A673 (cell line): Measurements from ENCODE around the gene CDT1. TPM values are rescaled to one million over a fixed set of nuclear protein-coding genes. Genes with fewer than 3 reads are reported as not detected.

Source experiments
- BruUV-seq: library from RNA; stranded (reverse); fragments of 400-500 nt; replicated peaks from 2 replicates; lab custom pipeline; 2021; lab: Mats Ljungman, UMichigan
- CTCF ChIA-PET: fragments of 300-600 bp; sonication (Branson Sonifier 250); formaldehyde crosslinking; loops from one replicate; lab custom pipeline; 2022; ENCODE audit warnings: antibody characterized with exemption; lab: Charles Lee
- POLR2A ChIA-PET: fragments of 300-600 bp; sonication (Branson Sonifier 250); formaldehyde crosslinking; loops from one replicate; lab custom pipeline; 2022; ENCODE audit warnings: antibody characterized with exemption; ENCODE audit not compliant: low non-redundant PET; lab: Charles Lee
- DNase-seq: peaks from one replicate; pipeline ENCODE4 v3.0.0-alpha.2; 2015; ENCODE audit warnings: low spot score
- H3K27ac ChIP-seq: fragments of 200-600 bp; sonication (generic); 2 replicates; pipeline ENCODE4 v1.5.1; 2016; ENCODE audit warnings: mixed run types, low read depth, mild to moderate bottlenecking, mixed read lengths, antibody characterized with exemption, low read length; ENCODE audit not compliant: poor library complexity, severe bottlenecking
- H3K27me3 ChIP-seq: fragments of 200-600 bp; sonication (generic); replicated peaks from 2 replicates; pipeline ENCODE4 v1.6.1; 2017; ENCODE audit warnings: mixed run types, low read depth, mild to moderate bottlenecking, mixed read lengths, antibody characterized with exemption, low read length; ENCODE audit not compliant: insufficient read depth, poor library complexity
- H3K36me3 ChIP-seq: fragments of 200-600 bp; sonication (generic); 2 replicates; pipeline ENCODE4 v1.6.1; 2016; ENCODE audit warnings: mixed run types, mild to moderate bottlenecking, mixed read lengths, antibody characterized with exemption, low read length; ENCODE audit not compliant: insufficient read depth, poor library complexity, severe bottlenecking
- H3K4me1 ChIP-seq: fragments of 200-600 bp; sonication (generic); 2 replicates; pipeline ENCODE4 v1.6.1; 2017; ENCODE audit warnings: mixed run types, mild to moderate bottlenecking, mixed read lengths, antibody characterized with exemption, low read length; ENCODE audit not compliant: insufficient read depth, poor library complexity, severe bottlenecking
- H3K4me3 ChIP-seq: fragments of 200-600 bp; sonication (generic); 2 replicates; pipeline ENCODE4 v1.5.1; 2016; ENCODE audit warnings: low read depth, mixed run types, mild to moderate bottlenecking, mixed read lengths, low read length; ENCODE audit not compliant: poor library complexity, severe bottlenecking
- H3K9me3 ChIP-seq: fragments of 200-600 bp; sonication (generic); 2 replicates; pipeline ENCODE4 v1.6.1; 2016; ENCODE audit warnings: mixed run types, low read depth, mild to moderate bottlenecking, mixed read lengths, antibody characterized with exemption, low read length; ENCODE audit not compliant: poor library complexity, severe bottlenecking
- EZH2 ChIP-seq: fragments of 200-600 bp; sonication (generic); IDR thresholded peaks from 2 replicates; pipeline ENCODE4 v1.6.1; 2017; ENCODE audit warnings: borderline replicate concordance, low read depth, mild to moderate bottlenecking, mixed read lengths, antibody characterized with exemption, low read length; ENCODE audit not compliant: poor library complexity, severe bottlenecking
- intact Hi-C: fragments of 100-400 bp; cut with micrococcal nuclease; formaldehyde crosslinking; loops from one replicate; pipeline ENCODE4 v1.10.0; 2022; ENCODE audit not compliant: unreplicated experiment
- total RNA-seq: library from RNA; stranded (reverse); gene quantifications from 2 replicates; pipeline ENCODE4 v1.2.3, GENCODE V29; 2021
- TF ChIP-seq, protein P1 (sequence below): fragments of 300-800, 200-600 bp; sonication (generic); conservative IDR thresholded peaks from 2 replicates; pipeline ENCODE4 v1.5.1; 2017; ENCODE audit warnings: low read depth, mild to moderate bottlenecking, antibody characterized with exemption, low read length, moderate library complexity, mixed read lengths

The CDT1 gene
- total RNA-seq, 1 experiment from 2014 or later: 103 TPM

DNA sequence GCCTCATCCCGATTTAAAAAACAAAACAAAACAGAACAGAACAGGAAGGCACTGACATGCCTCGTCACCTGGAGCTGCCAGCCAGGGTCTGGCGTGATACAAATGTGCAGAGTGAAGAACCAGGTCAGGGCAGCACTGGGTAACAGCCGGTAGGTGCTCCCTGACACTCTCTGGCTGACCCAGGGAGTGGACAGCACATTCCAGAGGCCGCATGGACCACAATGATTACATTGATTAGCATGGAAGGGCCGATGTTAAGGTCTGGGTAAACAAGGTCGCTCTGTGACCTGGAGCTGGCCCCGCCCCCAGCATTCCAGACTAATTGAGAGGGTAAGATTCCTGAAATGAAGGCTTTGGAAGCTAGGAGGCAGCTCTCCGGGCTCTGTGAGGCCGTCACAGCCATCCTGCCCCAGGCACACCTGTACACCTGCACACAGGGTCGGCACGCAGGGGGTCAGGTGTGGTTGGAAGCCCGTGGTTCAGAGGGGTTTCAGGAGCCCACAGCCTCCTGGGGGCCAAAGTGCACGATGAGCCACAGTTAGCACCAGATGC, 40.0 kb upstream of the CDT1 start:
- POLR2A ChIA-PET: no interaction called here
- Histone ChIP-seq H3K4me3 (no peak overlapping the region), H3K27me3 (no peaks in the 10 kb centered on the region), H3K27ac (no peak overlapping the region), H3K36me3 (peaks cover 4% of the 10 kb centered on the region), H3K4me1 (peaks cover 12% of the 10 kb centered on the region), H3K9me3 (no peaks in the 10 kb centered on the region)
- intact Hi-C loops: no loop called here
- BruUV-seq: no TSS peak
- CTCF ChIA-PET: no interaction called here
- TF ChIP-seq, protein P1, sequence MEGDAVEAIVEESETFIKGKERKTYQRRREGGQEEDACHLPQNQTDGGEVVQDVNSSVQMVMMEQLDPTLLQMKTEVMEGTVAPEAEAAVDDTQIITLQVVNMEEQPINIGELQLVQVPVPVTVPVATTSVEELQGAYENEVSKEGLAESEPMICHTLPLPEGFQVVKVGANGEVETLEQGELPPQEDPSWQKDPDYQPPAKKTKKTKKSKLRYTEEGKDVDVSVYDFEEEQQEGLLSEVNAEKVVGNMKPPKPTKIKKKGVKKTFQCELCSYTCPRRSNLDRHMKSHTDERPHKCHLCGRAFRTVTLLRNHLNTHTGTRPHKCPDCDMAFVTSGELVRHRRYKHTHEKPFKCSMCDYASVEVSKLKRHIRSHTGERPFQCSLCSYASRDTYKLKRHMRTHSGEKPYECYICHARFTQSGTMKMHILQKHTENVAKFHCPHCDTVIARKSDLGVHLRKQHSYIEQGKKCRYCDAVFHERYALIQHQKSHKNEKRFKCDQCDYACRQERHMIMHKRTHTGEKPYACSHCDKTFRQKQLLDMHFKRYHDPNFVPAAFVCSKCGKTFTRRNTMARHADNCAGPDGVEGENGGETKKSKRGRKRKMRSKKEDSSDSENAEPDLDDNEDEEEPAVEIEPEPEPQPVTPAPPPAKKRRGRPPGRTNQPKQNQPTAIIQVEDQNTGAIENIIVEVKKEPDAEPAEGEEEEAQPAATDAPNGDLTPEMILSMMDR: no peak
- TF ChIP-seq EZH2: no peak
- DNase-seq: no peak

DNA sequence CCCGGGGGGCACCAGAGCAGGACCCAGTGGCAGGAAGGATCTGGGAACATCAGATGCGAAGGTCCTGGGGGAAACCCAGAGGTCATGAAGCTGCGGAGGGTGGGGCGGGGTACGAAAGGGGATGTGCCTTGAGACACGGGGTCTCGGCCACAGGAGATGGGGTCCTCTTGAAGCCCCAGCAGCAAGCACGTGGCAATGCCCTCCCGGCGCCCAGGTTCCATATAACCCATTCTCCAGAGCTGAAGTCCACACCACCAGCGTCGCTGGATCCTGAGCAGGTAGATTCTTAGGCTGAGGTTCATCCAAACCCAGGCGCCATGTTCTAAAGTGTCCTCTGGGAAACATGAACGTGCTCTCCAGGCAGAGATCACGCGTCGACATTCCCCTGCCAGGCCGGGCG, 39.5 kb upstream of the CDT1 start:
- Histone ChIP-seq H3K4me3 (no peak overlapping the region), H3K36me3 (peaks cover 4% of the 10 kb centered on the region), H3K27me3 (no peaks in the 10 kb centered on the region), H3K27ac (no peak overlapping the region), H3K9me3 (no peaks in the 10 kb centered on the region), H3K4me1 (peaks cover 16% of the 10 kb centered on the region)
- CTCF ChIA-PET: no interaction called here
- TF ChIP-seq, protein P1: no peak
- TF ChIP-seq EZH2: no peak
- DNase-seq: no peak
- POLR2A ChIA-PET: no interaction called here
- intact Hi-C loops: no loop called here
- no TSS peak for BruUV-seq

DNA sequence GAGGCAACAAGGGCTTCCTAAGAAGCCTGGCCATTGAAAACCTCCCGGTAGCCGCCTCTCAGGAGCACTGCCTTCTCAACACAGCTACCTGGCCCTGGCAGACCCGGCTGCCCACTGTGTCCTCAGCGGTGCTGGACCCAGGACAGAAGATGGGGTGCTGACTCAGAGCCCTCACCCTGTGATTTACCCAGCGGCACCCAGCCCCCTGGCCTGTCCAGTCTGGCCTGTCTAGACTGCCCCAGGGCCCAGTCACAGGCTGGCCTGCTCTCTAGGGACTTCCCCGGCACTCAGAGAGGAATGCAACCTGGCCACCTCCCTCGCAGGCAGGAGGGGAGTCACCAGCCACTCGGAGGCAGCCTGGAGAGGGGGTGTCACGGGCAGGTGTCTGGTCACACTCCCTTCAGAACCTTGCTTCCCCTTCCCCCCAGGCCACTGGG, 38.7 kb upstream of the CDT1 start:
- Histone ChIP-seq H3K36me3 (peaks cover 4% of the 10 kb centered on the region), H3K27me3 (no peaks in the 10 kb centered on the region), H3K27ac (no peak overlapping the region), H3K9me3 (no peaks in the 10 kb centered on the region), H3K4me1 (peaks cover 24% of the 10 kb centered on the region), H3K4me3 (no peak overlapping the region)
- TF ChIP-seq, protein P1: no peak
- no peak for TF ChIP-seq EZH2
- ChIA-PET CTCF (interaction anchor here (0.7 kb wide), 1 partner anchor 93 kb away, joined by 6 read pairs; no protein-coding TSS in a partner anchor), POLR2A (no interaction called here)
- no TSS peak for BruUV-seq
- intact Hi-C loops: no loop called here
- DNase-seq: no peak
